K562 (cell line): ENCODE results near the gene SLC16A10. TPM values are rescaled to one million over a fixed set of nuclear protein-coding genes. Genes with fewer than 3 reads are reported as not detected.

Experiments used
- C11orf30 ChIP-seq: fragments of 450-650 bp; IDR thresholded peaks from 2 replicates; pipeline ENCODE4 v1.6.1; 2016; ENCODE audit warnings: low read depth, mild to moderate bottlenecking
- CREB3 ChIP-seq: fragments of 450-650 bp; conservative IDR thresholded peaks from 2 replicates; pipeline ENCODE4 v1.6.1; 2016; ENCODE audit warnings: missing genetic modification characterization, low read depth, mild to moderate bottlenecking, missing compliant biosample characterization, moderate library complexity
- NCOR1 ChIP-seq: fragments of 450-650 bp; IDR thresholded peaks from 2 replicates; pipeline ENCODE4 v1.6.1; 2016; ENCODE audit warnings: mild to moderate bottlenecking, moderate library complexity
- NR1H2 ChIP-seq: sonication (generic); formaldehyde crosslinking; IDR thresholded peaks from 2 replicates; pipeline ENCODE4 v1.4.0; 2020; ENCODE audit warnings: mild to moderate bottlenecking, missing genetic modification reagents
- POLR2AphosphoS5 ChIP-seq: IDR thresholded peaks from 2 replicates; pipeline ENCODE4 v1.6.1; 2011; ENCODE audit warnings: mild to moderate bottlenecking, low read depth, low read length, moderate library complexity; ENCODE audit not compliant: control insufficient read depth, insufficient read depth
- PURB ChIP-seq: sonication (generic); formaldehyde crosslinking; IDR thresholded peaks from 2 replicates; pipeline ENCODE4 v1.9.0; 2021; ENCODE audit warnings: low read depth, mild to moderate bottlenecking, missing genetic modification reagents
- RFX1 ChIP-seq: fragments of 450-650 bp; IDR thresholded peaks from 2 replicates; pipeline ENCODE4 v1.6.1; 2016; ENCODE audit warnings: mild to moderate bottlenecking, moderate library complexity
- RHOXF2B ChIP-seq: fragments of 250-450 bp; sonication (Bioruptor Pico); conservative IDR thresholded peaks from 2 replicates; pipeline ENCODE4 v1.5.1; 2021
- SMARCA5 ChIP-seq: fragments of 450-650 bp; IDR thresholded peaks from 2 replicates; pipeline ENCODE4 v1.6.1; 2016
- TFAP4 ChIP-seq: sonication (generic); formaldehyde crosslinking; IDR thresholded peaks from 2 replicates; pipeline ENCODE4 v1.8.0; 2022; ENCODE audit warnings: missing genetic modification reagents, mild to moderate bottlenecking, moderate library complexity, borderline replicate concordance
- ZBTB1 ChIP-seq: sonication (generic); formaldehyde crosslinking; IDR thresholded peaks from 2 replicates; pipeline ENCODE4 v1.8.1; 2023; ENCODE audit warnings: missing genetic modification reagents, low read depth, mild to moderate bottlenecking, borderline replicate concordance
- ZBTB9 ChIP-seq: fragments of 450-650 bp; formaldehyde crosslinking; IDR thresholded peaks from 2 replicates; pipeline ENCODE4 v1.4.0; 2020; ENCODE audit warnings: mild to moderate bottlenecking, moderate library complexity
- ZNF316 ChIP-seq: fragments of 450-650 bp; IDR thresholded peaks from 2 replicates; pipeline ENCODE4 v1.6.1; 2016
- polyA plus RNA-seq, 8 experiments: library from polyadenylated mRNA; depleted of rRNA in 4 of 8; stranded (reverse) in 5 of 8; unstranded in 3 of 8; fragments of >200 nt; fragmentation: Nextera tagmentation in 2 of 8; fragmentation: Illumina TruSeq in 1 of 8; extraction: Ambion mirVana in 2 of 8; extraction: Trizol in 1 of 8; gene quantifications; 2 replicates each; pipeline versions ENCODE4 v1.2.1 to v1.2.3, GENCODE V29; 2011 to 2014; ENCODE audit warnings: inconsistent platforms in 1 of 8, missing spikeins in 1 of 8
- total RNA-seq, 7 experiments: library from RNA; depleted of rRNA in 6 of 7; stranded (reverse); fragments of >200 nt in 6 of 7; fragmentation: Illumina TruSeq in 2 of 7; extraction: Trizol in 2 of 7; gene quantifications; 2 replicates each; pipeline versions ENCODE4 v1.2.1 to v1.2.3, GENCODE V29; 2011 to 2021; ENCODE audit warnings: low replicate concordance in 1 of 7
- TF ChIP-seq, protein P1 (sequence below): sonication (generic); formaldehyde crosslinking; IDR thresholded peaks from 2 replicates; pipeline ENCODE4 v1.8.0; 2023; ENCODE audit warnings: missing genetic modification reagents, mild to moderate bottlenecking, borderline replicate concordance
- TF ChIP-seq, protein P2 (sequence below): IDR thresholded peaks from 2 replicates; pipeline ENCODE4 v1.6.1; 2011; ENCODE audit warnings: borderline replicate concordance, low read depth, mild to moderate bottlenecking, moderate library complexity, low read length; ENCODE audit not compliant: insufficient read depth, poor library complexity, severe bottlenecking
- TF ChIP-seq, protein P3 (sequence below): sonication (generic); formaldehyde crosslinking; IDR thresholded peaks from 2 replicates; pipeline ENCODE4 v1.5.0; 2020; ENCODE audit warnings: missing genetic modification reagents

The SLC16A10 gene
- total and polyA plus RNA-seq, 9 of the 15 experiments (the other 6 are each of a cell fraction or from before 2014, with no cell fraction given): 0.02 to 0.54 (median 0.24) TPM; not detected in 4

GRCh38 chr6:111238464-111239119 lies 151.3 kb downstream of the SLC16A10 start (continued):
- TF ChIP-seq, protein P1, sequence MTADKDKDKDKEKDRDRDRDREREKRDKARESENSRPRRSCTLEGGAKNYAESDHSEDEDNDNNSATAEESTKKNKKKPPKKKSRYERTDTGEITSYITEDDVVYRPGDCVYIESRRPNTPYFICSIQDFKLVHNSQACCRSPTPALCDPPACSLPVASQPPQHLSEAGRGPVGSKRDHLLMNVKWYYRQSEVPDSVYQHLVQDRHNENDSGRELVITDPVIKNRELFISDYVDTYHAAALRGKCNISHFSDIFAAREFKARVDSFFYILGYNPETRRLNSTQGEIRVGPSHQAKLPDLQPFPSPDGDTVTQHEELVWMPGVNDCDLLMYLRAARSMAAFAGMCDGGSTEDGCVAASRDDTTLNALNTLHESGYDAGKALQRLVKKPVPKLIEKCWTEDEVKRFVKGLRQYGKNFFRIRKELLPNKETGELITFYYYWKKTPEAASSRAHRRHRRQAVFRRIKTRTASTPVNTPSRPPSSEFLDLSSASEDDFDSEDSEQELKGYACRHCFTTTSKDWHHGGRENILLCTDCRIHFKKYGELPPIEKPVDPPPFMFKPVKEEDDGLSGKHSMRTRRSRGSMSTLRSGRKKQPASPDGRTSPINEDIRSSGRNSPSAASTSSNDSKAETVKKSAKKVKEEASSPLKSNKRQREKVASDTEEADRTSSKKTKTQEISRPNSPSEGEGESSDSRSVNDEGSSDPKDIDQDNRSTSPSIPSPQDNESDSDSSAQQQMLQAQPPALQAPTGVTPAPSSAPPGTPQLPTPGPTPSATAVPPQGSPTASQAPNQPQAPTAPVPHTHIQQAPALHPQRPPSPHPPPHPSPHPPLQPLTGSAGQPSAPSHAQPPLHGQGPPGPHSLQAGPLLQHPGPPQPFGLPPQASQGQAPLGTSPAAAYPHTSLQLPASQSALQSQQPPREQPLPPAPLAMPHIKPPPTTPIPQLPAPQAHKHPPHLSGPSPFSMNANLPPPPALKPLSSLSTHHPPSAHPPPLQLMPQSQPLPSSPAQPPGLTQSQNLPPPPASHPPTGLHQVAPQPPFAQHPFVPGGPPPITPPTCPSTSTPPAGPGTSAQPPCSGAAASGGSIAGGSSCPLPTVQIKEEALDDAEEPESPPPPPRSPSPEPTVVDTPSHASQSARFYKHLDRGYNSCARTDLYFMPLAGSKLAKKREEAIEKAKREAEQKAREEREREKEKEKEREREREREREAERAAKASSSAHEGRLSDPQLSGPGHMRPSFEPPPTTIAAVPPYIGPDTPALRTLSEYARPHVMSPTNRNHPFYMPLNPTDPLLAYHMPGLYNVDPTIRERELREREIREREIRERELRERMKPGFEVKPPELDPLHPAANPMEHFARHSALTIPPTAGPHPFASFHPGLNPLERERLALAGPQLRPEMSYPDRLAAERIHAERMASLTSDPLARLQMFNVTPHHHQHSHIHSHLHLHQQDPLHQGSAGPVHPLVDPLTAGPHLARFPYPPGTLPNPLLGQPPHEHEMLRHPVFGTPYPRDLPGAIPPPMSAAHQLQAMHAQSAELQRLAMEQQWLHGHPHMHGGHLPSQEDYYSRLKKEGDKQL (CRISPR knock-in tag): no peak
- TF ChIP-seq NCOR1 (no peak), C11orf30 (peak; percentile 72; the same call in 1 of the 2 replicates), RFX1 (no peak), RHOXF2B (no peak), TFAP4 (no peak), POLR2AphosphoS5 (no peak), ZBTB1 (CRISPR knock-in tag) (no peak), ZNF316 (peak; percentile 65), PURB (CRISPR knock-in tag) (no peak), ZBTB9 (no peak), NR1H2 (CRISPR knock-in tag) (no peak), SMARCA5 (no peak), CREB3 (tag) (no peak)
- TF ChIP-seq, protein P2, sequence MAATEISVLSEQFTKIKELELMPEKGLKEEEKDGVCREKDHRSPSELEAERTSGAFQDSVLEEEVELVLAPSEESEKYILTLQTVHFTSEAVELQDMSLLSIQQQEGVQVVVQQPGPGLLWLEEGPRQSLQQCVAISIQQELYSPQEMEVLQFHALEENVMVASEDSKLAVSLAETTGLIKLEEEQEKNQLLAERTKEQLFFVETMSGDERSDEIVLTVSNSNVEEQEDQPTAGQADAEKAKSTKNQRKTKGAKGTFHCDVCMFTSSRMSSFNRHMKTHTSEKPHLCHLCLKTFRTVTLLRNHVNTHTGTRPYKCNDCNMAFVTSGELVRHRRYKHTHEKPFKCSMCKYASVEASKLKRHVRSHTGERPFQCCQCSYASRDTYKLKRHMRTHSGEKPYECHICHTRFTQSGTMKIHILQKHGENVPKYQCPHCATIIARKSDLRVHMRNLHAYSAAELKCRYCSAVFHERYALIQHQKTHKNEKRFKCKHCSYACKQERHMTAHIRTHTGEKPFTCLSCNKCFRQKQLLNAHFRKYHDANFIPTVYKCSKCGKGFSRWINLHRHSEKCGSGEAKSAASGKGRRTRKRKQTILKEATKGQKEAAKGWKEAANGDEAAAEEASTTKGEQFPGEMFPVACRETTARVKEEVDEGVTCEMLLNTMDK: no peak
- TF ChIP-seq, protein P3, sequence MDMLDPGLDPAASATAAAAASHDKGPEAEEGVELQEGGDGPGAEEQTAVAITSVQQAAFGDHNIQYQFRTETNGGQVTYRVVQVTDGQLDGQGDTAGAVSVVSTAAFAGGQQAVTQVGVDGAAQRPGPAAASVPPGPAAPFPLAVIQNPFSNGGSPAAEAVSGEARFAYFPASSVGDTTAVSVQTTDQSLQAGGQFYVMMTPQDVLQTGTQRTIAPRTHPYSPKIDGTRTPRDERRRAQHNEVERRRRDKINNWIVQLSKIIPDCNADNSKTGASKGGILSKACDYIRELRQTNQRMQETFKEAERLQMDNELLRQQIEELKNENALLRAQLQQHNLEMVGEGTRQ (CRISPR knock-in tag): no peak
